ENCODE results near the gene HSPB6.
"Not testable (repeated sequence)": the region's sequence is repeated elsewhere in the genome, so short reads cannot be mapped to it uniquely, and the experiment has no call there.

The HSPB6 gene, protein sequence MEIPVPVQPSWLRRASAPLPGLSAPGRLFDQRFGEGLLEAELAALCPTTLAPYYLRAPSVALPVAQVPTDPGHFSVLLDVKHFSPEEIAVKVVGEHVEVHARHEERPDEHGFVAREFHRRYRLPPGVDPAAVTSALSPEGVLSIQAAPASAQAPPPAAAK

DNA sequence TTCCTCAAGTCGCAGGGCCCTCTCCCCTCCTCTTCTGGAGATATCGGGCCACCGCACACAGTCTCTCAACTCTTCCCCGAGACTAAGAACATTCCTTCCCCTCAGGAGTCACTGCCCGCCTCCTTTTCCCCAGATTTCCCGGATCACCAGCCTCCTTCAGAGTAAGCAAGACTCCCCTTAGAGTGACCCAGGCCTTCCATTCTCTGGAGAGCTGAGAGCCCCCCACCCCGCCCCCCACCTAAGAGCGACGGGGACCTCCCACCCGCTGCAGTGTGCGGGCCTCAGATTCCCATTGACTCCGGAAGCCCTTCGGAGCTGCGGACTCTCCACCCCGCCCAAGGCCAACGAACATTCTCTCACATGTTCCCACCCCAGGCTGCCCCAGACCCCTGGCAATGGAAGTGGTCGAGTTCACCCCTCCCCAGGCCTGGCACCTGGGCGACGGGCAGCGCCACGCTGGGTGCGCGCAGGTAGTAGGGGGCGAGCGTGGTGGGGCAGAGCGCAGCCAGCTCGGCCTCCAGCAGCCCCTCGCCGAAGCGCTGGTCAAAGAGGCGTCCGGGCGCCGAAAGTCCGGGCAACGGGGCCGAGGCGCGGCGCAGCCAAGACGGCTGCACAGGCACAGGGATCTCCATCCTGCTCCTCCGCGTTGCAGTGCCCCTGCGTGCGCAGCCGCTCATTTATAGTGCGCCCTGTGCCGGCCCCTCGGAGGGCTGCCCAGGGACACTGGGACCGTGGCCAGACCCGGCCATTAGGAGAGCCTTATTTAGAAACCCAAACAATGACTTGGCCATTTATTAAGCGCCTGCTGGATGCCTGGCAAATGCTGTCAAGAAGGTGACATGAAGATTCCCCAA, at the start of gene HSPB6:
HSPB6 (minus strand) TSS at position 653 of the 854 bp plus-strand sequence; CDS start at position 632, 21 bp downstream.
- DNase-seq, result peak in 7 of 14 donors; percentile 16 to 66 (median 40)

DNA sequence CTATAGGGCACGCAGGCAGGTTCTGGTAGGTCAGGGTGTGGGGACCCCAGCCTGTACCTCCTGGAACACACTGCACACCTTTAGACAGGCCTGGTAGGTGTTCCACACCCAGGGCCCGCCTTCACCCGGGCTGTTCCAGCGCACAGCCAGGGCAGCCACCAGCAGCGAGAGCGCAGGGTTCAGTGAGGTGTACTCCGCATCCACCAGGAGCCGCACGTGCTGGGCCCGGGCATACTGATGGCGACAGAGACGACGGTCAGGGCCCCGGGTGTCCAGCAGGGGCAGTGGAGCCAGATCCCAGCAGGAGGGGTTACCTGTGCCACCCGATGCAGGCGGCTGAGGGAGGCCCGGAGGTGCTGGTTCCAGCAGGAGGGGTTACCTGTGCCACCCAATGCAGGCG, 49.8 kb upstream of the HSPB6 start:
- DNase-seq, result no peak

DNA sequence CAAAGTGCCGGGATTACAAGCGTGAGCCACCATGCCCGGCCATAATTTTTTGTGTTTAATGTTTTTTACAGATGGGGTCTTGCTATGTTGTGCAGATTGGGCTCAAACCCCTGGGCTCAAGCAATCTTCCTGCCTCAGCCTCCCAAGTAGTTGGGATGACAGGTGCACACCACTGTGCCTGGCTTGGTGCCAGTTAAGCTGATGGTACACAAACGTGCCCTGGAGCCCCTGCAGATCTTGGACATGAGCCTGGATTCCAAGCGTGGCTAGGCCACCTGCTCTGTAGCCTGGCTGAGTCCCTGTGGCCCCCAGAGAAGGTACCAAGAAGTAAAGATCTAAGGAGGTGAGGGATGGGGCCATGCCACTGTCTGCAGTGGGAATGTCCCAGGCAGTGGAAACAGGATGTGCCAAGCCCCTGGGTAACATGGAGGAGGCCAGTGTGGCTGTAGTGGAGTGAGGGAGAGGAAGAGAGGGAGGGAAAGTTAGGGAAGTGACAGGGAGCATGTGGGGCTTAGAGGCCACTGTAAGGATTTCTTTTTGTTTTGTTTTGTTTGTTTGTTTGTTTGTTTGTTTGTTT, 48.8 kb upstream of the HSPB6 start:
- DNase-seq, result no peak

DNA sequence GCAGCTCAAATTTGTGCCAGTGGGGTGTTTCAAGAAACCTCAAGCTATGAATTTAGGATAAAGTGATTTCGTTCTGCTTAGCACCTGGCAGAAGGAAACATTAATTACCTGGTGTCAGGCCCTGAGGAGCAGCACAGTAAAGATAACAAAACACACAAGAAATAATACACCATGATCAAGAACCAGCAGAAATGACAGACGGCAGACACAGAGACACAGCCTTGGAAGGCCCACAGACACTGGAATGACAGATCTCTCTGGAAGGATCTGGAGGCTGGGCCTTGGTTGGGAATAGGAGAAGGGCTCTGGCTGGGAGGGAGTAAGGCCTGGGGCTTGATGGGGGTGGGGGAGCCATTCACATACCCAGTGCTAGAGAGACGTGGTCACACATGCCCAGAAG, 45.0 kb upstream of the HSPB6 start:
- no peak for DNase-seq

DNA sequence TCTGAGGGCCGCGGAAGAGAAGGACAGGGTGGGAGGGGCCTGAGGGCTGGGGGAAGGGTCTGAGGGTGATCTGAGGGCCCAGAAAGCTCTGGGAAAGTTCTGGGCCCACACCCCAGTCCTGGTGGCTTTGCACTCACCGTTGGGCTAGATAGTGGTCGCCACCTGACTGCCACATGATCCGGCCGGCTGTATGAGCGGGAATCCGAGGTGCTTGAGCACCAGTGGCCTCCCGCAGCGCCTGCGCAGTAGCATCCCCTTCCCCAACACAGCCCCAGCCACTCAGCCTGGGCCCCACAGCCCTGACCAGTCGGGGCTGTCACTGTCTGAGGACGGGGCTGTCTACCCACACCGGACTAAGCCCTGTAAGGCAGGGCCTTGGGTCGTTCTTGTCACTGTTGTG, 40.8 kb upstream of the HSPB6 start:
- peak in 7 of 14 donors; percentile 18 to 49 (median 24) for DNase-seq

DNA sequence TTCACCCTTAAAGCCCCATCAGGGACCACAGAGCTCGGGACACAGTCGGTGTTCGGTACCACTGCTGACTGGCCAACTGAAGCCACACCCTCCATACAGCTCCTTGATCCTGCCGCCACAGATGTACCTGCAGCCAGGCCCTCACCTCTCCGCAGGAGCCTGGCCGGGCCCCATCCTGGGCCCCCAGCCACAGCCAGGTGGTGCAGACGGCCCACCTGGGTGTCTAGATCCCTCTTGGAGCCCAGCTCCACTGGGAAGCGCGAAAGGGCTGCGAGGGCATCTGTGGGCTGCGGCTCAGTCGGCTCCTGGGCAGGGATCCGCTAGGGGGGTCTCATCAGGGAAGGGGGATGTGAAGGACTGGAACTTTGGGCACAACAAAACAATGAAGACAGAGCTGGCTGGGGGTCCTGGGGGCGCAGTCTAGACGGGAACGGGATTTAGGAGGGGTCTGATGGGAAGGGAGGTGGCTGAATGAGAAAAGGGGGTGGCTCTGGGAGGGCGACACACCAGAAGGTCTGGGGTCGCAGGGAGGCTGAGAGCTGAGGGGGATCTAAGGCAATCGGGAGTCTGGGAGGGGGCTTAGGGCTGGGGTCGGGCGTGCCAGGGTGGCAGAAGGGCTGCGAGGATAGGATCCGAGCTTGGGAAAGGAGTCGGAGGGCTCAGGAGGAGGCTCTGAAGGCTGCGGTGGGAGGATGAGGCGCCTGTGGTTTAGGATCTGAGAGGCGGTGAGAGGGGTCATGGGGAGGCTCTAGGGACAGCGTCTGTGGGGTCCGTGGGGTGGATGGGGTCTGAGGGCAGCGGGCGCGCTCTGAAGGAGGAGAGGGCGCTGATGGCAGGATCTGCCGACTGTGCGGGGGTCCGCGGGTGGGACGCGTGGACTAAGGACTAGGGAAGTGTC, 40.1 kb upstream of the HSPB6 start:
- no peak for DNase-seq

DNA sequence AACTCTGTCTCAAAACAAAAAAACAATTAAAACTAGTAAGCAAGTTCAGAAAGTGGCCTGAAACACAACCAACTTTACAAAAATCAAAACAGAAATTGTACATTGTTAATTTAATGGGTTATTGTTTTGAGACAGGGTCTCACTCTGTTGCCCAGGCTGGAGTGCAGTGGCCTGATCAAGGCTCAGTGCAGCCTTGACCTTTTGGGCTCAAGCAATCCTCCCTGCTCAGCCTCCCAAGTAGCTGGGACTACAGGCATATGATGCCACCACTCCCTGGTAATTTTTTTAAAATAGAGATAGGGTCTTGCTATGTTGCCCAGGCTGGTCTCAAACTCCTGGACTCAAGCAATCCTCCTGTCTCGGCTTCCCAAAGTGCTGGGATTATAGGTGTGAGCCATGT, 38.7 kb upstream of the HSPB6 start:
- not testable (repeated sequence) for DNase-seq

DNA sequence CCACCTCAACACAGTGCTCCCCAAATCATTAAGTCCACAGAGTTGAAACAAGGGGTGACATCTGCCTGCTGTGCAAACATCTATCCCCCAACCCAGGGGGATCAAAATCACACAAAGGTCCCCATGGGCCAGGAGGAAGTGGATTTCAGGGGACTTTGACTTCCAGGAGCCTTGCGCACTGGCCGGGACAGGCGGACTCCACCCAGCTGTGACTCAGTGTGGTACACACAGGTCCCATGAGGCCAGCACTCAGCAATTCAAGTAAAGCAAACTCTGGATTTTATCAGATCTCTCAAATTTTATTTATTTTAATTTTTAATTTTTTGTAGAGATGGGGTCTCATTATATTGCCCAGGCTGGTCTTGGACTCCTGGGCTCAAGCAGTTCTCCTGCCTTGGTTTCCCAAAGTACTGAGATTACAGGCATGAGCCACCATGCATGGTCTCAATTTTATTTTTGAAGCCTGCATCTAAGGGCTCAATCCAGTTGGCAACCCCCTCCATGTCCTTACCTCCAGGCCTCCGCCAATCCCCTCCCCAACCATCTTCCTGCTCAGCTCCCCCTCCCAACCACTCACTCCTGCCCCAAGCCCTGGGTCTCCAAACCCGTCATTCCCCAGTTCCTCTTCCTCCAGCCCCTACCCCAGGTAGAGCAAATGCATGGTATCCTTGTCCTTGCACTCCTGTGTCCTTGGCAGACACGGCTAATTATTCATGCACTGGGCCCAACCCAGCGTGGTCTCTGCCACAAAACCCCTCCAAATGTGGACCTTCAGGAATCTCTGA, 36.7 kb upstream of the HSPB6 start:
- no peak for DNase-seq

DNA sequence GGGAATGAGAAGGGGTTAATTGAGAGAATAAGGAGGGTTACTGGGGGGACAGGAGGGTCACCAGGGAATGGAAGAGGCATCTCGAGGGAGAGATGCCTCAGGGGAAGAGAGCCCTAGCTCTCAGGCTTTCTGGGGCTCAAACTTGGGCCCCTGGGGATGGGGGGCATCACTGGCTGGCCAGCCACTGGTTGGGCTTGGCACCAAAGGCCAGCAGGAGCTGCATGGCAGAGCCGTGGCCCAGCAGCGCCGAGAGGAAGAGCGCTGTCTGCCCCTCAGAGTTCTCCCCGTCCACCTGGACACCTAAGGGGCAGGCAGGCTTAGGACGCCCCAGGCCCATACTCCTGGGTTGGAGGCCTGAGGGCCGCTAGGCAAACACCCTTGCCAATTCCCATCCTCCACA, 36.1 kb upstream of the HSPB6 start:
- no peak for DNase-seq

DNA sequence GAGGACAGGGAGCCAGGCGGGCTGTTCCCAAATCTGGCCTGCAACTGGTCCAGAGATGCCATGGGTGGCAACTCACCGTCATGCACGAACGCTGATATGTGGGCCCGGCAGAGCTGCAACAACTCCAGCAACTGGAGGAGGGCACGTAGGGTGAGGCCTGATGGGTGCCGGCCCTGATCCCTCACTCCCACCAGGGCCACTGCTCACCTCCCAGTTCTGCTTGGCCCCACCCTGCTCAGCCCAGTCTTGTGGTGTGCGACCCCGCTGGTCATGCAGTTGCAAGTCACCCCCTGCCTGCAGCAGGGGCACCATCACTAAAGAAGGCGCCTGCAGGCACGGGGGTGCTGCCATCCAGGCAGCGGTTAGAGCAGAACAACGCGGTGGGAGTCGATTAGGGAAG, 35.5 kb upstream of the HSPB6 start:
- DNase-seq, result no peak

DNA sequence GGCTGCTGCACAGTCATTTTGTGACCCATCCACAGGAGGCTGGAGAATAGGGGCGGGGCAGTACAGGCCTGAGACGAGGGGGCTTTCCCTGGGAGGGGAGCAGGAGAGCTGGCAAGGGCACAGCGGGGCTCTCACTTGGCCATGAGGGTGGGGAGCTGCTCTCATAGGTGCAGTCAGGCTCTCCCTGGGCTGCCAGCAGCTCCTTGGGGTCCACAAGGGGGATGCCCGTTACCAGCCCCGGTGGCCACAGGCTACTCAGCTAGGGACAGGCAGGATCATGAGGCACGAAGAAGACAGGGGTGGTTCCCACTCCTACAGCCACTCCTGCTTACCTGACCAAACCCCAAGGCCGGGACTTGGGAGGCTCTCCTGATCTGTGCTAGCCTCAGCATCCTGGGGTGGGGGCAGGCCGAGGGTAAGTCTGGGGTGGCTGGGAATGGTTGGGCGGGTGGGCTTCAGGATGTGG, 35.0 kb upstream of the HSPB6 start:
- no peak for DNase-seq

DNA sequence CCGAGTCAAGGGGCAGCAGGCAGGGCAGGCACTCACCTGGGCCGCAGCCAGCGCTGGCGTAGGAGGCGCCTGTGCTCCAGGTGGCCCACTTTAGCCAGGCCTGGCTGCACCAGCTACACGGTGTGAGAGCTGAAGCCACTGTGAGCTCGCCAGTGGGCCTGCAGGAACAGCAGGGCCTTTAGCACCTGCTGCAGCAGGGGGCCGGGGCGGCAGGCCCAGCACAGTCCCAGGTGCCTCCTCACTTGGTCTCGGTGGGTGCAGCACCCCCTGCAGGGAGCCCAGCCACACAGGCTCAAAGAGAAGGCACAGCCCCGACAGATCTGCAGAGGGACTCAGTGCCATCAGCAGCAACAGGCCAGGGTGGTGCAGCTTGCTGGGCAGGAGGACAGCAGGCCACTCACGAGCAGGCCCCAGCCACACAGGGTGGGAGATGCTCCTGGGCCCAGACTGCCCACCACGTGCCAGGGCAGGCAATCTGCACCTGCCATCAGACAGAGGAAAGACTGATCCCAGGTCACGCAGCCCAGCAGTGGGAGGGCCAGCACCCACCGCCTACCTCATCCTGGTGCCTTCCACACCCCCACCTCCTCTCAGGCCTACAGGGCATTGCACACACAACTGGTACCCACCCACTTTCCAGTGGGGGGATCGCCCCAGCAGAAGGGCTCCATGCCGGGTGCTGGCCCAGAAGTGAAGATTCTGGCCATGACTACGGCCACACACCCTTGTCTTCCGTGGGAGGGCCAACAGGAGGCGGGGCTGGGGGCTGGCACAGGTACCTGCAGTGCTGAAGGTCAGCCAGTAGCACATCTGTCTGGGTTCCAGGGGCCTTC, 34.4 kb upstream of the HSPB6 start:
- peak in 1 of 14 donors; percentile 49 for DNase-seq

DNA sequence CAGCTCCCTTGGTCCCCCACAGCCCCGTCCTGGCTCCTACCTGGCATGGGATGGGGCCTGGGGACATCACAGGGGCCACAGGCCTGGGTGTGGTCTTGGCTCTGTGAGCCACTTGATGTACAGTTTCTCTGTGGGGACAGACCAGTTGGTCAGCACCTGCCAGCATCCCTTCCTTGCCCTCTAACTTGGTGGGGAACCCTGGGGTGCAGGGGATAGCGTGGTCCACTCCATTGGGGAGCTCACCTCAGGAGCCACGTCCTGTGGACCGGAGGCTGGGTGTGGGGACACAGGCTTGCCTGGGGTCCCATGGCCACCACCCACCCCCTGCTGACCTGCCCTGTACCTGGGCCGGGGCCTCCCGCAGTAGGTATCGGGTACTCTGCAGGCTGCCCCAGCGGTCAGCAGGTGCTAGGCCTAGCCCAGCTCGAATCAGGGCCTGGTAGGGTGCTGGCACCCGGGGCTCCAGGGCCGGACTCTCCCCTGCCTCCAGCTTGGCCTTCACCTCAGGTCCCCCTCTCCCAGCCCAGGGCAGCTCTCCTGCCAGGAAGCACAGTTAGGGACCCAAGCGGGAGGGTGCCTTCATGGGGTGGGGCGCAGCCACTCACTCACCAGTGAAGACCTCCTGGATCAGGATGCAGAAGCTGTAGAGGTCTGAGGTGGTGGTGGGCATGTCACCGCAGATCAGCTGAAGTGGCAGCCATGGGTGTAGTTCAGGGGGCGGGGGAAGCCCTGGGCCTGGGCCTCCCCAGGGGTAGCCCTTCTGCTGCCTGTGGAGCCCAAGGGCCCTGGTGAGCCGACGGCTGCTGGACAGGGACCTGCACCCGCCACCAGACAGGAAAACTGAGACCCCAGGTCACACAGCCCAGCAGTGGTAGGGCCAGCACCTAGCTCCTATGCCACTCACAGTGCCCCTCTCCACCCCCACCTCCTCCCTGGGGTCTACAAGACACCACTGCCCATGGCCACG, 33.4 kb upstream of the HSPB6 start:
- no peak for DNase-seq

DNA sequence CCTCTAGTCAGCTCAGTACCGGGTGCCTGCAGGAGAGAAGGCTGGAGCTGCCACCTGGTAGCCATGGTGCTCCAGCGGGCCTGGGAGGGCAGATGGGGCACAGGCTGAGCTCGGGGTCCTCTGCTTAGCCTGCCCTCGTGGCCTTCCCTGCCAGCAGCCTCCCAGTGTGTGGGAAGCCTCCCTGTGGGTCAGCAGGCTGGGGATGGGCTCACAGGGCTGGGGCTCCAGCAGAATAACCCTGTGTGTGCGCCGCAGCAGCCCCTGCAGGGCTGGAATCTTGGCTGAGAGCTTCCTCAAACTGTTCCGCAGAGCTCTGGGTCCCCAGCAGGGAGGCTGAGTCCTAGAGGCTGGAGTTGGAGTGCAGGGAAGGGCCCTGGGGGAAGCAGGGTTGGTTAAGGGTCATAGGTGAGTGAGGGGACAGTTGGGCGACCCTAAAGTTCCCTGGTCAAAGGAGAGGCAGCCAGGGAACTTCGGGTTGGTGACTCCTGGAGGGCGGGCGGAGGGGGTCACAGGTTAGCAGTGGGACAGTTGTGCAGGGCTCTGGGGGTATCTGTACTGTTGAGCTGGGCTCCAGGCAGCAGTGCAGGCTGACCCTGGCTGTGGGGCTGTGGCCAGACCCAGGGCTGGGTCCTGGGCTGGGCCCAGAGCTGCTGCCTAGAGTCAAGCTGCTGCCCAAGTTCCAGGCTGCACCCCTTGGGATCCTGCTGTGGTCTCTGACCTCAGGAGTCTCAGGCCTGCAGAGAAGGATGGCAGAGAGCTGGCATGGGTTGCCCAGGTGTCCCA, 32.6 kb upstream of the HSPB6 start:
- DNase-seq, result no peak

DNA sequence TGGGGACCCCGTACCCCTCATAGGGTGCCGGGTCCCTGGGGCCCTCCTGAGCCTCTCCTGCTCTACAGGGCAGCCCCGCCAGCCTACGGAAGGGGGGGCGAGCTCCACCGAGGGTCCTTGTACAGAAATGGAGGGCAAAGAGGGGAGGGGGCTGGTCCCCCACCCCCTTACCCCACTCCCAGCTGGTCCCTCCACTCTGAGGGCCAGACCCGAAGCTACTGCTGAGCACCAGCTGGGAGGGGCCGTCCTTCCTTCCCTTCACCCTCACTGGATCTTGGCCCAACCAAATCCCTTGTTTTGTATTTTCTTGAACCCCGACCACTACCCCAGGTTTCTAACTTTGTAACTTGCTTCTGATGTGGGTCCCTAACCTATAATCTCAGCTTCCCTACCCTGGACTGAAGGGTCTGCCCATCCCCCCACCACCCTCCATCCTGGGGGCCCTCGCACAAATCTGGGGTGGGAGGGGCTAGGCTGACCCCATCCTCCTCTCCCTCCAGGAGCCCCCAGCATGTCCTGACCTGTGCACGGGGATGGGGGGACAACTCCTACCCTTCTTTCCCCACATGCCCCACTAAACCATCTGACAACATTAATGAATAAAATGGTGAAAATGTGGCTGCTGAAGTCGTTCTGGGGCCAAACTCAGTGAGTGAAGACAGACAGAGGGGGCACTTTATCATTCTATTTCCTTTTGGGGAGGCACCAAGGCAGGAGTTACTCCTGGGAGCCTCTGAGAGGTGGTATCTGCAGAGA, 31.6 kb upstream of the HSPB6 start:
- no peak for DNase-seq

DNA sequence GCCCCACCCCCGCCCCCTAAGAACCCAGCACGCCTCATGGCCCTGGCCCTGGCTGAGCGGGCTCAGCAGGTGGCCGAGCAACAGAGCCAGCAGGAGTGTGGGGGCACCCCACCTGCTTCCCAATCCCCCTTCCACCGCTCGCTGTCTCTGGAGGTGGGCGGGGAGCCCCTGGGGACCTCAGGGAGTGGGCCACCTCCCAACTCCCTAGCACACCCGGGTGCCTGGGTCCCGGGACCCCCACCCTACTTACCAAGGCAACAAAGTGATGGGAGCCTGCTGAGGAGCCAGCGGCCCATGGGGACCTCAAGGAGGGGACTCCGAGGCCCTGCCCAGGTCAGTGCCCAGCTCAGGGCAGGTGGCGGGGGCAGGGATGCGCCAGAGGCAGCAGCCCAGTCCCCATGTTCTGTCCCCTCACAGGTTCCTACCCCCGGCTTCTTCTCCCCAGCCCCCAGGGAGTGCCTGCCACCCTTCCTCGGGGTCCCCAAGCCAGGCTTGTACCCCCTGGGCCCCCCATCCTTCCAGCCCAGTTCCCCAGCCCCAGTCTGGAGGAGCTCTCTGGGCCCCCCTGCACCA, 30.5 kb upstream of the HSPB6 start:
- no peak for DNase-seq

DNA sequence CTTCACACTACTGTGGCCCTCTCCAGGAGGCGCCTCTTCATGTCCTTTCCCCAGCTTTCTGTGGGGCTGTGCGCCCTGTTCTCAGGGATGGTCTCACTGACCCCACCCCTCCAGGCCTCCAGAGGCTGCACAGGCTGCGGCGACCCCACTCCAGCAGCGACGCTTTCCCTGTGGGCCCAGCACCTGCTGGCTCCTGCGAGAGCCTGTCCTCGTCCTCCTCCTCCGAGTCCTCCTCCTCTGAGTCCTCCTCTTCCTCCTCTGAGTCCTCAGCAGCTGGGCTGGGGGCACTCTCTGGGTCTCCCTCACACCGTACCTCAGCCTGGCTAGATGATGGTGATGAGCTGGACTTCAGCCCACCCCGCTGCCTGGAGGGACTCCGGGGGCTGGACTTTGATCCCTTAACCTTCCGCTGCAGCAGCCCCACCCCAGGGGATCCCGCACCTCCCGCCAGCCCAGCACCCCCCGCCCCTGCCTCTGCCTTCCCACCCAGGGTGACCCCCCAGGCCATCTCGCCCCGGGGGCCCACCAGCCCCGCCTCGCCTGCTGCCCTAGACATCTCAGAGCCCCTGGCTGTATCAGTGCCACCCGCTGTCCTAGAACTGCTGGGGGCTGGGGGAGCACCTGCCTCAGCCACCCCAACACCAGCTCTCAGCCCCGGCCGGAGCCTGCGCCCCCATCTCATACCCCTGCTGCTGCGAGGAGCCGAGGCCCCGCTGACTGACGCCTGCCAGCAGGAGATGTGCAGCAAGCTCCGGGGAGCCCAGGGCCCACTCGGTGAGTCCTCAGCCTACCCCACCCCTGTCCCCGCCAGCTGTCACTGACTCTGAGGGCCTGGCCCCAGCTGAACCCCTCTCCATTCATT, 29.7 kb upstream of the HSPB6 start:
- no peak for DNase-seq
